ENCODE measurements around the gene GOLGA6L9. TPM values are rescaled to one million over a fixed set of nuclear protein-coding genes. Genes with fewer than 3 reads are reported as not detected.
"Not testable (repeated sequence)": the region's sequence is repeated elsewhere in the genome, so short reads cannot be mapped to it uniquely, and the experiment has no call there.

Gene GOLGA6L9
- total RNA-seq, 4 donors from 2014 or later, result 1.4 to 3.4 (median 1.8) TPM

DNA sequence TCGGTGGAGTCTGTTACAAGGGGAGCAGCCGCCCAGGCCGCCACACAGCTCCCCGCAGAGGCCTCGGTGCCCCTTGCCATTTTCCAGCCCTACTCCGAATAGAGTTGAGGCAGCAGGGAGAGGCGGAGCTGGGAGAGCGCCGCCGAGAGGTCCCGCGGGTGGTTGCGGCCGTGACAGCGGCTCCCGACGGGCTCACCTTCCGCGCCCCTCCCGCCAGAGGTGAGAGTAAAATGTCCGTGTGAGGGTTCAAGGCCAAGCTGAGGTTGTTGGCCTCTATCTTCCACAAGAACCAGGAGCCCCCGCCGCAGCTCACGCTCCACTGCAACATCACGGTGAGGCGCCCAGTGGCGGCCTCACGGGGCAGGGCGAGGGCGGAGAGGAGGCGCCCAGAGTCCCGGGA is 15.8 kb downstream of the GOLGA6L9 start:
- in situ Hi-C loops (cut with MboI; ENCODE audit: low sequenced_read_pairs in 4 of 4); H3K36me3 ChIP-seq; intact Hi-C loops (cut with DNase I; ENCODE audit: low total_unique reads); H3K4me1 ChIP-seq; H3K27me3 ChIP-seq; ATAC-seq; H3K9me3 ChIP-seq: not testable (repeated sequence)
- Histone ChIP-seq H3K27ac (peak overlapping the region in 1 of 4 donors; percentile 58), H3K4me3 (peak overlapping the region; percentile 38 to 54 (median 48))
- TF ChIP-seq, protein P1, sequence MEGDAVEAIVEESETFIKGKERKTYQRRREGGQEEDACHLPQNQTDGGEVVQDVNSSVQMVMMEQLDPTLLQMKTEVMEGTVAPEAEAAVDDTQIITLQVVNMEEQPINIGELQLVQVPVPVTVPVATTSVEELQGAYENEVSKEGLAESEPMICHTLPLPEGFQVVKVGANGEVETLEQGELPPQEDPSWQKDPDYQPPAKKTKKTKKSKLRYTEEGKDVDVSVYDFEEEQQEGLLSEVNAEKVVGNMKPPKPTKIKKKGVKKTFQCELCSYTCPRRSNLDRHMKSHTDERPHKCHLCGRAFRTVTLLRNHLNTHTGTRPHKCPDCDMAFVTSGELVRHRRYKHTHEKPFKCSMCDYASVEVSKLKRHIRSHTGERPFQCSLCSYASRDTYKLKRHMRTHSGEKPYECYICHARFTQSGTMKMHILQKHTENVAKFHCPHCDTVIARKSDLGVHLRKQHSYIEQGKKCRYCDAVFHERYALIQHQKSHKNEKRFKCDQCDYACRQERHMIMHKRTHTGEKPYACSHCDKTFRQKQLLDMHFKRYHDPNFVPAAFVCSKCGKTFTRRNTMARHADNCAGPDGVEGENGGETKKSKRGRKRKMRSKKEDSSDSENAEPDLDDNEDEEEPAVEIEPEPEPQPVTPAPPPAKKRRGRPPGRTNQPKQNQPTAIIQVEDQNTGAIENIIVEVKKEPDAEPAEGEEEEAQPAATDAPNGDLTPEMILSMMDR (IDR thresholded peaks at IDR 0.05 in 4 of 5, conservative IDR thresholded peaks at IDR 0.05 in 1 of 5), result peak in 1 of 5 experiments; percentile 14
- peak; percentile 1 to 53 for DNase-seq

- intact Hi-C loops (cut with DNase I; ENCODE audit: low total_unique reads); H3K27ac ChIP-seq; H3K36me3 ChIP-seq; H3K9me3 ChIP-seq; H3K4me1 ChIP-seq; DNase-seq; H3K4me3 ChIP-seq; in situ Hi-C loops (cut with MboI; ENCODE audit: low sequenced_read_pairs in 4 of 4); ATAC-seq; H3K27me3 ChIP-seq: not testable (repeated sequence)
Measured at GRCh38 chr15:82457336-82457735, 27.7 kb downstream of the GOLGA6L9 start.

GRCh38 chr15:82465629-82466028 is 36.0 kb downstream of the GOLGA6L9 start:
- ATAC-seq, result not testable (repeated sequence)

DNA sequence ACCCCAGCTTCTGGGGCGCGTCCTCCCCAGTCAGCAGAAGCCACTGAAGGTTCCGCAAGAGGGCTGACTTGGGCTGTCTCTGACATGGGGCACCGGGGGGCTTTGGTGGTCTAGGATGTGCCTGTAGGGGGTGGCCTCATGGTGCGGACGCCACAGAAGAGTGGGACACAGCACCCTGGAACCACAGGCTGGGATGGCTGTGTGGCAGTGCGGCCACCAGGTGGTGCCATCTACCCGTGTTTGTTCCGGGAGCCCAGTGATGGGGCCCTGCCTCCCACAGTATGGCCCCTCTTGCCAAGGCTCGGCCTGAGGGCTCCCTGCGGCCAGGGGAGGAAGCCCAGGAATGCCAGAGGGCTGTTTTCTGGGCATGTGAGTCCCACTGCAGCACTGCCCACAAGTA is 38.6 kb downstream of the GOLGA6L9 start:
- H3K27me3 ChIP-seq; H3K9me3 ChIP-seq; DNase-seq; H3K36me3 ChIP-seq; H3K4me3 ChIP-seq; in situ Hi-C loops (cut with MboI; ENCODE audit: low sequenced_read_pairs in 4 of 4); H3K27ac ChIP-seq; intact Hi-C loops (cut with DNase I; ENCODE audit: low total_unique reads); H3K4me1 ChIP-seq: not testable (repeated sequence)
- ATAC-seq, result peak; percentile 80 to 92
- TF ChIP-seq, protein P1 (IDR thresholded peaks at IDR 0.05 in 4 of 5, conservative IDR thresholded peaks at IDR 0.05 in 1 of 5), result peak in 1 of 5 experiments; percentile 32

More at GRCh38 chr15:82465629-82466028, 36.0 kb downstream of the GOLGA6L9 start:
- H3K36me3 ChIP-seq; DNase-seq; H3K4me1 ChIP-seq; intact Hi-C loops (cut with DNase I; ENCODE audit: low total_unique reads); H3K9me3 ChIP-seq; in situ Hi-C loops (cut with MboI; ENCODE audit: low sequenced_read_pairs in 4 of 4); H3K27ac ChIP-seq; H3K4me3 ChIP-seq; H3K27me3 ChIP-seq: not testable (repeated sequence)

DNA sequence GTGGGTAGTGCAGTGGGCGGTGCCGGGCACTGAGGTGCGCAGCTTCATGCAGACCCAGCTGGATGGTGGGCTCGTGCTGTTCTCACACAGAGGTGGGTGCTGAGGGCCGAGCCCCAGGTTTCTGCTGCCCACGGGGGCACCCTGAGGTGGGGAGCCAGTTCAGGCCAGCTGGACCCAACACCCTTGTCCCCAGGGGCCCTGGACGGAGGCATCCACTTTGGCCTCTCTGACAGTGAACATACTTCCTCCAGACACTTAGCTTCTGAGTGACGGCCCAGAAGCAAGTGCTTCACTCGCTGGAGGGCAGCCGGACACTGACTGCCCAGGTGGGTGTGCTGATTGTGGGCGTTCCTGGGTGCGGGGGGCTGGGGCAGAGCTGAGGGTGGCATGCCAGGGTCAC is 39.8 kb downstream of the GOLGA6L9 start:
- H3K27ac ChIP-seq; DNase-seq; H3K9me3 ChIP-seq; intact Hi-C loops (cut with DNase I; ENCODE audit: low total_unique reads); H3K36me3 ChIP-seq; ATAC-seq; H3K4me3 ChIP-seq; H3K4me1 ChIP-seq; H3K27me3 ChIP-seq; in situ Hi-C loops (cut with MboI; ENCODE audit: low sequenced_read_pairs in 4 of 4): not testable (repeated sequence)

DNA sequence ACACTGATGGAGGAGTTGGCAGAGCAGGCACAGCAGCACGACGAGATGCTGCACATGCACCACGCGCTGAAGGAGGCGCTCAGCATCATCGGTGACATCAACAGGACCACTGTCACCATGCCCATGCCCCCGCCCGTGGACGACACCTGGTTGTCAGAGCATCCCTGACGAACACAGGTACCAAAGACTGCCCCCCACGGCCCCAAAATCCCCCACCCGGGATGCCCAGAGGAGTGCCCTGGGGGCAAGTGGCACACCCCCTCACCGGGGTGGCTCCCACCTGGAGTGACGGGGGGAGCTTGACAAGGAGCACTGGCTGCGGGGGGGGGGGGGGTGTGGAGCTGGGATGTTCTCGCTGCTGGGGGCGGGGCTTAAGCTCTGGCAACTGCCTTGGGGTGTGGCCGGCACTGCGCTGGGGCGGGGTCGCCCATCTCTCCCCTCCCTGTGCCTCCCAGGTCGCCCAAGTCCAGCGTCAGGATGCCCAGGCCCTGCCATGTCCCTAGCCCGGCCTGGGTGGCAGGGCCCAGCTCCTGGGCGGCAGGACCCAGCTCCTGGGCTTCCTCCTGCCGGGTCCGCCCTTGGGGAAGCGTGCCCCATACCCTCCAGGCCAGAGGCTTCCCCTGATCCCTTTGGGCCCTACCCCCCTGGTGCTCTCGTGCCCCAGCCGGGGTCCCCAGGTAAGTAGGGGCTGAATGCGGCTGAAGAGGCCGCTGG is 42.8 kb downstream of the GOLGA6L9 start:
- H3K4me1 ChIP-seq; H3K9me3 ChIP-seq; H3K27me3 ChIP-seq; H3K4me3 ChIP-seq; intact Hi-C loops (cut with DNase I; ENCODE audit: low total_unique reads); in situ Hi-C loops (cut with MboI; ENCODE audit: low sequenced_read_pairs in 4 of 4); H3K36me3 ChIP-seq; DNase-seq; ATAC-seq; H3K27ac ChIP-seq: not testable (repeated sequence)

DNA sequence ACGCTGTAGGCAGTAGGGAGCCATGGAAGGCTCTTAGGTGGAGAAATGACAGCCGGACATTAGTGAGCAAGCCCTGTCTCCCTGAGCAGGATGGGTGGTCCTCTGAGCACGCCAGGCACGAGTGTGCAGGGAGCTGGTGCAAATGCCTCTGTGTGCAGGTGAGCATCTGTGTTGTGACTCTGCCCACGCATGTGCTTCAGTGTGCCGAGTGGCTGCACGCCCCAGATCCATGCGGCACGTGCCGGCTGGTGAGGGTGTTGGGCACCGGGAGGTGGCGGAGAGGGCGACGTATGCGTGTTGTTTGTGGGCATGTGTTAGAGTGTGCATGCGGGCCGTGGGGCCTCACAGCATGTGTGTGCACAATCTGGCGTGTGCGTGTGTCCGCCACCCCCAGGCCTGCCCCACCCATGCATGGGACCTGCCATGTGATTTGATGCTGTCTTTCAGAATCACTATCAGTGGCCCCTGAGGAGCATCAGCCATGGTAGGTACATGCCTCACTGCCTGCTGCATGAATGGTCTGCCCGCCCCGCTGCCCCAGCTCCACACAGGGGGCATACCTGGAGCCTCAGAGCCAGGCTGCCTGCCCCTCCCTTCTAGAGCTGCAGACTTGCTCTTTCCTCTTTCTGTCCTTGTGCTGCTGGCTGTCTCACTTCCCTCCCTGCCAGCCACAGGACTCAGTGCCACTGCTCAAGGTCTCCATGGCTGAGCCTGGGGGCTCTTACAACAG is 45.1 kb downstream of the GOLGA6L9 start:
- H3K4me1 ChIP-seq; intact Hi-C loops (cut with DNase I; ENCODE audit: low total_unique reads); DNase-seq; in situ Hi-C loops (cut with MboI; ENCODE audit: low sequenced_read_pairs in 4 of 4); H3K4me3 ChIP-seq; H3K27ac ChIP-seq; H3K27me3 ChIP-seq; ATAC-seq; H3K9me3 ChIP-seq; H3K36me3 ChIP-seq: not testable (repeated sequence)

DNA sequence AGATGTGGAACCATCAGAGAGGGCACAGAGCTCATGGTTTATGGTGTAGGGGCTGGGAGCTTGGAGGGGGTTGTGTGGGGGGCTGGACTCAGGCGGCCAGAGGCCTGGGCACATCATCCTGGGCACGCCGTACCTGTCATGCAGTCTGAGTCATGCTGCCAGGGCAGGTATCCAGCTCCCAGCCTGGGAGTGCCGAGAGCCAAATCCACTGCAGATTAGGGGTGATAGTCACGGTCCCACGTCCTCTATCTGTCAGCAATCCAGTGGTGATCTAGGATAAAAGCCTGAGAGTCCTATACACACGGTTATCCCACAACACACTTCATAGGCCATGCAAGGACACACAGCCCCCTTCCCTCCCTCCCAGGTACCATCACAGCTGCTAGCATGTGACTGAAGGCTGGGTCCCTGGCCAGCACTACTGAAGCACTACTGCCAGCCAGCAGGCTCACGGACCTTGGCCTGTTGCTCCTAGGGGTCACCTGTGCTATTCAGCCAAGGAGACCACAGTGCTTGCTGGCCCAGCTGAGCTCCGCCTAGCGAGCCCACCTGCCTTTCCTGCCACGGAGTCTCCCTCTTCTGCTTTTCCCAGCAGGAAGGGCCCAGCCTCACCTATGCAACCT is 45.8 kb downstream of the GOLGA6L9 start:
- H3K4me1 ChIP-seq; H3K27ac ChIP-seq; intact Hi-C loops (cut with DNase I; ENCODE audit: low total_unique reads); DNase-seq; H3K27me3 ChIP-seq; H3K9me3 ChIP-seq; ATAC-seq; H3K36me3 ChIP-seq; in situ Hi-C loops (cut with MboI; ENCODE audit: low sequenced_read_pairs in 4 of 4); H3K4me3 ChIP-seq: not testable (repeated sequence)

- H3K27me3 ChIP-seq; in situ Hi-C loops (cut with MboI; ENCODE audit: low sequenced_read_pairs in 4 of 4); H3K36me3 ChIP-seq; H3K4me3 ChIP-seq; DNase-seq; intact Hi-C loops (cut with DNase I; ENCODE audit: low total_unique reads); H3K4me1 ChIP-seq; ATAC-seq; H3K9me3 ChIP-seq; H3K27ac ChIP-seq: not testable (repeated sequence)
Measured at GRCh38 chr15:82476697-82477342, 47.2 kb downstream of the GOLGA6L9 start.
